PC-3 (cell line): ENCODE data around the gene HOXB6. TPM values are rescaled to one million over a fixed set of nuclear protein-coding genes. Genes with fewer than 3 reads are reported as not detected.
A peak's percentile ranks its signal among the peaks of the same experiment; 100 is the strongest.

Experiments
- ATAC-seq: fragments of 200-7000 bp; cut with Tn5 transposase; 2 replicates; pipeline ENCODE4 v1.9.1; 2020; ENCODE audit warnings: mild to moderate bottlenecking, moderate library complexity
- BruUV-seq: library from RNA; stranded (reverse); fragments of 400-500 nt; replicated peaks from 2 replicates; lab custom pipeline; 2021; lab: Mats Ljungman, UMichigan
- CTCF ChIA-PET: fragments of 300-600 bp; sonication (Branson Sonifier 250); formaldehyde crosslinking; loops from one replicate; lab custom pipeline; 2022; ENCODE audit warnings: antibody characterized with exemption; lab: Charles Lee
- POLR2A ChIA-PET: fragments of 300-600 bp; sonication (Branson Sonifier 250); formaldehyde crosslinking; loops from one replicate; lab custom pipeline; 2022; ENCODE audit warnings: antibody characterized with exemption; ENCODE audit not compliant: unreplicated experiment; lab: Charles Lee
- DNase-seq: peaks from one replicate; pipeline ENCODE4 v3.0.0-alpha.2; 2015
- H2AFZ ChIP-seq: fragments of 300-600 bp; sonication (generic); 2 replicates; pipeline ENCODE4 v1.6.0; 2016; ENCODE audit warnings: antibody characterized with exemption, low read length
- H3F3A ChIP-seq: fragments of 300-600 bp; sonication (generic); one replicate; pipeline ENCODE4 v1.6.0; 2017; ENCODE audit warnings: antibody characterized with exemption, low read length, control low read depth, mild to moderate bottlenecking; ENCODE audit not compliant: unreplicated experiment
- H3K27ac ChIP-seq: fragments of 300-600 bp; sonication (generic); 2 replicates; pipeline ENCODE4 v1.5.1; 2016; ENCODE audit warnings: mild to moderate bottlenecking, low read length
- H3K27me3 ChIP-seq: fragments of 300-600 bp; sonication (generic); 2 replicates; pipeline ENCODE4 v1.6.1; 2016; ENCODE audit warnings: low read length, mixed read lengths
- H3K36me3 ChIP-seq: fragments of 300-600 bp; sonication (generic); 2 replicates; pipeline ENCODE4 v1.6.1; 2016; ENCODE audit warnings: low read depth, mixed run types, low read length, mixed read lengths
- H3K4me1 ChIP-seq: fragments of 300-600 bp; sonication (generic); 2 replicates; pipeline ENCODE4 v1.5.1; 2016; ENCODE audit warnings: low read length; ENCODE audit not compliant: insufficient read depth
- H3K4me2 ChIP-seq: fragments of 300-600 bp; sonication (generic); 2 replicates; pipeline ENCODE4 v1.6.0; 2016; ENCODE audit warnings: low read length
- H3K4me3 ChIP-seq: fragments of 300-600 bp; sonication (generic); 2 replicates; pipeline ENCODE4 v1.5.1; 2016; ENCODE audit warnings: mild to moderate bottlenecking, low read length, mixed read lengths
- H3K79me2 ChIP-seq: fragments of 300-600 bp; sonication (generic); 2 replicates; pipeline ENCODE4 v1.6.1; 2017; ENCODE audit warnings: low read length, mixed read lengths
- H3K9ac ChIP-seq: fragments of 300-600 bp; sonication (generic); 2 replicates; pipeline ENCODE4 v1.6.0; 2016; ENCODE audit warnings: mild to moderate bottlenecking, low read length
- H3K9me2 ChIP-seq: fragments of 300-600 bp; sonication (generic); replicated peaks from 2 replicates; pipeline ENCODE4 v1.6.1; 2016; ENCODE audit warnings: mixed run types, low read length, mixed read lengths
- H3K9me3 ChIP-seq: fragments of 300-600 bp; sonication (generic); 2 replicates; pipeline ENCODE4 v1.6.1; 2016; ENCODE audit warnings: low read length, mixed read lengths
- H4K20me1 ChIP-seq: fragments of 300-600 bp; sonication (generic); 2 replicates; pipeline ENCODE4 v1.6.1; 2016; ENCODE audit warnings: low read length, mixed read lengths
- EZH2 ChIP-seq: fragments of 300-600 bp; sonication (generic); IDR thresholded peaks from one replicate; pipeline ENCODE4 v1.6.1; 2017; ENCODE audit warnings: antibody characterized with exemption, mild to moderate bottlenecking, low read length; ENCODE audit not compliant: unreplicated experiment
- EZH2phosphoT487 ChIP-seq: fragments of 300-600 bp; sonication (generic); IDR thresholded peaks from 2 replicates; pipeline ENCODE4 v1.6.1; 2018; ENCODE audit warnings: mild to moderate bottlenecking, antibody characterized with exemption, low read length, borderline replicate concordance
- intact Hi-C: fragments of 100-400 bp; cut with micrococcal nuclease; formaldehyde crosslinking; loops from 2 replicates; pipeline ENCODE4 v1.9.0; 2023
- total RNA-seq: library from RNA; depleted of rRNA; stranded (reverse); fragments of >200 nt; gene quantifications from 2 replicates; pipeline ENCODE4 v1.2.3, GENCODE V29; 2014
- TF ChIP-seq, protein P1 (sequence below): fragments of 300-600 bp; sonication (generic); conservative IDR thresholded peaks from 2 replicates; pipeline ENCODE4 v1.5.1; 2017; ENCODE audit warnings: antibody characterized with exemption, low read depth, mild to moderate bottlenecking, low read length

Gene HOXB6
- total RNA-seq, 1 experiment from 2014 or later, result 9.5 TPM

- ATAC-seq, result no peak
- H3K4me1 ChIP-seq, result peaks cover 25% of the 10 kb centered on the region
- H3K4me3 ChIP-seq, result peak overlapping the region; percentile 67
- DNase-seq, result no peak
- H3K4me2 ChIP-seq, result peak overlapping the region; percentile 92
- no peaks in the 10 kb centered on the region for H3F3A ChIP-seq
- H3K9me2 ChIP-seq, result no peaks in the 10 kb centered on the region
- H3K27ac ChIP-seq, result no peak overlapping the region; the same call in 1 of the 2 replicates
- ChIA-PET CTCF (interaction anchor here (0.6 to 0.7 kb wide), 3 partner anchors 51 to 421 kb away, joined by 5 to 10 read pairs (median 5); no protein-coding TSS in a partner anchor), POLR2A (no interaction called here)
- H3K36me3 ChIP-seq, result no peaks in the 10 kb centered on the region
- intact Hi-C loops, result loop anchor here (5.0 kb wide), 1 partner anchor 59 kb away; no protein-coding TSS in a partner anchor
- H4K20me1 ChIP-seq, result no peaks in the 10 kb centered on the region
- 0 out of 2 replicates have a peak overlapping the region, but pooled peaks have one; percentile 71 for H2AFZ ChIP-seq
- BruUV-seq, result no TSS peak
- no peaks in the 10 kb centered on the region for H3K9me3 ChIP-seq
- H3K9ac ChIP-seq, result peak overlapping the region; percentile 68
- no peaks in the 10 kb centered on the region for H3K27me3 ChIP-seq
- no peaks in the 10 kb centered on the region; the same call in 1 of the 2 replicates for H3K79me2 ChIP-seq
- TF ChIP-seq EZH2phosphoT487 (no peak), EZH2 (no peak)
- TF ChIP-seq, protein P1, sequence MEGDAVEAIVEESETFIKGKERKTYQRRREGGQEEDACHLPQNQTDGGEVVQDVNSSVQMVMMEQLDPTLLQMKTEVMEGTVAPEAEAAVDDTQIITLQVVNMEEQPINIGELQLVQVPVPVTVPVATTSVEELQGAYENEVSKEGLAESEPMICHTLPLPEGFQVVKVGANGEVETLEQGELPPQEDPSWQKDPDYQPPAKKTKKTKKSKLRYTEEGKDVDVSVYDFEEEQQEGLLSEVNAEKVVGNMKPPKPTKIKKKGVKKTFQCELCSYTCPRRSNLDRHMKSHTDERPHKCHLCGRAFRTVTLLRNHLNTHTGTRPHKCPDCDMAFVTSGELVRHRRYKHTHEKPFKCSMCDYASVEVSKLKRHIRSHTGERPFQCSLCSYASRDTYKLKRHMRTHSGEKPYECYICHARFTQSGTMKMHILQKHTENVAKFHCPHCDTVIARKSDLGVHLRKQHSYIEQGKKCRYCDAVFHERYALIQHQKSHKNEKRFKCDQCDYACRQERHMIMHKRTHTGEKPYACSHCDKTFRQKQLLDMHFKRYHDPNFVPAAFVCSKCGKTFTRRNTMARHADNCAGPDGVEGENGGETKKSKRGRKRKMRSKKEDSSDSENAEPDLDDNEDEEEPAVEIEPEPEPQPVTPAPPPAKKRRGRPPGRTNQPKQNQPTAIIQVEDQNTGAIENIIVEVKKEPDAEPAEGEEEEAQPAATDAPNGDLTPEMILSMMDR, result no peak
Measured at GRCh38 chr17:48556229-48556575, 48.6 kb downstream of the HOXB6 start.

DNA sequence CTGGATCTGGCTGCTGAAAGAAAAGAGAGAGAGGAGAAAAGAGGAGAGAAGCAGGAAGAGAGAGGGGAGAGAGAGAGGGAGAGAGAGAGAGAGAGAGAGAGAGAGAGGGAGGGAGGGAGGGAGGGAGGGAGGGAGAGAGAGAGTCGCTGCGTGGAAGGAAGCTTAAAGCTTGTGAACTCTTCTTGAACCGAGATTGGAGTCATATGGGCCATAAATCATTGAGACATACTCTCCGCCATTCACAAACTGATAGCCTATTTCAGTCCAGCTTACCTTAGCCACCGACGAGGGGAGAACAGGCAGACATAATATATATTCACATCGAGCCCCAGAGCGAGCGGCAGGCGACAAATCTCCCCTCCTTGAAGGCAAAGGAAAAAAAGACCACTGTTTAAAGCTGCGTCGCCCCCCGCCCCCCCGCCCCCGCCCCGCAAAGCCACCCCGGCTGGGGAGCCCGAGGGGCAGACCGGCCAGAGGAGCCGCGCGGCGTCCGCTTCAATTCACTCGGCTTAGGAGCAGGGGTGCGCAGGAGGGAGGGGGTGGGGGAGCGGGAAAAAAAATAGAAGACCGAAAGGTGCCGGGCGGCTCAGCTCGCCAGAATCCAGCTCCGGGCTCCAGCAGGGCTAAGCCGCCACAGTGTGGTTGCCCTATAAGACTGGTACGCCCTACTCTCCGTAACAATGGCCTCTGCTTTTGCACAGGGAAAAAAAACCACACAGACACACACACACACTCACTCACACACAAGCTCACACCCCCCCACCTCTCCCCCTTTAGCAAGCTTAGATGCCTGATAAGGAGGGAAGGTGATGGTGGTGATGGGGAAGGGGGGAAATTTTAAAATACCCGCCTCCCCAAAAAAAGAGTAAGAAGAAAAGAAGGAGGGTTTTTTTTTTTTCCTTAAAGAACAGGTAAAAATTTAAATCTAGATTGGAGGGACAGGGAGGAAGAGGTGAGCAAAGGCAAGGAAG lies 49.2 kb downstream of the HOXB6 start:
- BruUV-seq, result no TSS peak
- H3K4me2 ChIP-seq, result peak overlapping the region; percentile 92
- peak overlapping the region; percentile 67 for H3K4me3 ChIP-seq
- H4K20me1 ChIP-seq, result no peaks in the 10 kb centered on the region
- TF ChIP-seq, protein P1, result no peak
- TF ChIP-seq EZH2phosphoT487 (no peak), EZH2 (no peak)
- ATAC-seq (peak; percentile 72), DNase-seq (peak; percentile 72)
- H3K4me1 ChIP-seq, result peaks cover 25% of the 10 kb centered on the region
- peak overlapping the region; percentile 71 for H2AFZ ChIP-seq
- peak overlapping the region; percentile 35; the same call in 1 of the 2 replicates for H3K27ac ChIP-seq
- H3K79me2 ChIP-seq, result no peaks in the 10 kb centered on the region; the same call in 1 of the 2 replicates
- CTCF ChIA-PET, result interaction anchor here (0.6 to 1.1 kb wide), 4 partner anchors 50 to 420 kb away, joined by 4 to 10 read pairs (median 5); no protein-coding TSS in a partner anchor
- H3K9me2 ChIP-seq, result no peaks in the 10 kb centered on the region
- H3K9me3 ChIP-seq, result no peaks in the 10 kb centered on the region
- H3K36me3 ChIP-seq, result no peaks in the 10 kb centered on the region
- intact Hi-C loops, result loop anchor here (5.0 kb wide), 1 partner anchor 58 kb away; no protein-coding TSS in a partner anchor
- no peaks in the 10 kb centered on the region for H3F3A ChIP-seq
- POLR2A ChIA-PET, result interaction anchor here (0.5 to 0.6 kb wide), 2 partner anchors 16 to 507 kb away, joined by 3 to 9 read pairs; no protein-coding TSS in a partner anchor
- H3K27me3 ChIP-seq, result no peaks in the 10 kb centered on the region
- peak overlapping the region; percentile 68 for H3K9ac ChIP-seq
